ENCODE results near the gene NEGR1.

The NEGR1 gene

DNA sequence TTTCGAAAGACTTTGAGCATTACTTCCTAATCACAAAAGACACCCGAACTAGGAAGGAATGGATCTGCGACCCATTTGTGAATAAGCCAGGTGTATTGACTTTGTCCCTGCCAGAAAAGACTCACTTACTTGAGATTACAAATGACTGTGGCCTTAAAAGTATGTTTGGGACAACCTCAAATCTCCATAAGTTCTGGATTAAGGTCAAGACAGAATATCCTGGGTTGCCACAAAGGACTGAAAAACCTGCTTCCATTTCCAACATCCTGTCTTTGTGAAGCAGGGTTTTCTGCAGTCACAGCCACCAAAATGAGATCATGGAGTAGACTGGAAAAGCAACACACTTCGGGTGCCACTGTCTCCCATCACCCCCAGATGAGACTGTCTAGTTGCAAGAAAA, 664.1 kb downstream of the NEGR1 start:
- DNase-seq, result no peak

- no peak for DNase-seq
Measured at GRCh38 chr1:71610476-71610875, 671.9 kb downstream of the NEGR1 start.

GRCh38 chr1:71603044-71603776, 679.1 kb downstream of the NEGR1 start:
- DNase-seq, result no peak

DNA sequence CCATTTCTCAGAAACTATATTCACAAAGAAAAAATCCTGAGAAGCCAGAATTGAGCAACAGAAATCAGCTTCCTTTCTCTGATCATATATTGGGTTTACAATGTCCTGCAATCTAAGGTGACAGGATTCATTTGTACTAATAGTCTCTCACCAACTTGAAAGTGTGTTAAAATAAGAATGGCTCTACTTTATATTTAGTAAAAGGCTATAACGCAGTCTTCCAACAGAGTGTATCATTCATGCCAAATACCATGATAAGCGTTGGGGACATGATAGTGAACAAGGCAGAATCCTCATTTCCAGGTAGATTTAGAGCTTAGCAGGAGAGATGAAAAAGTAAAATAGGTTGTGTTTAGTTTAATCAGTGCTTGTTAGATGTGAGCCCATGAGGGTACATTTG, 682.3 kb downstream of the NEGR1 start:
- DNase-seq, result no peak

GRCh38 chr1:71599306-71599705, 683.0 kb downstream of the NEGR1 start:
- DNase-seq, result no peak

DNA sequence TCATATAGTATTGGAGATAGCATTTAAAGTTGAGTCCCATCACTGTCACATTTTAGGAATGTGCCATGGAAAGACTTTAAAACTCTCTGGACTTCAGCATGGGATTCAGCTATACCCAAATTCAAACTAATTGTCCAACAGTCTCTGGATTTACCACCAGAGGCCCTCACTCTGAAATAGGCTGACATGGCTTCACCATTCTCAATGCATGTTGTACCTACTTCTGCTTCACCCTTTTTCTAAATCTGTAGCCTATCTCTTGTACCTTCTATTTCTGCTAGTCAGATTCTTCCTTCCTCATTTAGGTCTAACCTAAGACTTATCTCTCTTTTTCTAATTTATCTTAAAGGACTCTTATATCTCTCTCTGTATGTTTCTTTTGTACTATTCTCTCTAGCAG, 688.8 kb downstream of the NEGR1 start:
- DNase-seq, result no peak

GRCh38 chr1:71592646-71593274, 689.6 kb downstream of the NEGR1 start:
- no peak for DNase-seq

DNA sequence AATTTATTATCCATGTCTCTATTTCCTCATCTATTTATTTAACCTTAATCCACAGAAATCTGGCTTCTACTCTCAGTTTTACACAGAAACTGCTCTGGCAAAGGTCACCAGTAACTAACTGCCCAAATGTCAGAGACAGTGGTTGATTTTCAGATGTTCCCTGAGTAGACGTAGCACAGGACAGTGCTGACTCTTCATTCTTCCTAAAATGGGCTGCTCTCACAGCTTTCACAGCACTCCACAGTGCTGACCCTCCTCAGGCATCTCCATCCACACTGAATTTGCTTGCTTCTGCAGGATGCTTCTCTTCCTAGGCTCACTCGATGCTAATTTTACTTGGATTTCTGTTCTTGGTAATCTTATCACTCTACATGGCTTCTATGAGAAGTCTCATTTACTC, 693.3 kb downstream of the NEGR1 start:
- no peak for DNase-seq

DNA sequence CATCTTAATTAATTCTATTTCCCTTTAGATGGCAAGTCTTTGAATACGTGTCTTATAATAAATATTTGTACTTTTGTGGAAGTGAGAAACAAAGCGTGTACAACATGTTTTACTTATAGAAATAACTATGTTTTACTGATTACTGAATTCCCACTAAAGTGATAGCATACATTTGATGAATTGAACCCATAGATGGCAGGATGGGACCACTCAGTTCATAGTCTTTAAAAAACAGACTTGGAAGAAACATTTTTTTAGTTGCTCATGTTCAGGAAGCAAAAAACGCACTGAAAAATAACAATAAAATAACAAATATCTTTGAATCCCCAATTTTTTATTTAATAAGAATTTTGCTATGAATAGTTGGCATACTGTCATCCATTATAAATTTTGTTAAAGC, 694.4 kb downstream of the NEGR1 start:
- DNase-seq, result peak; percentile 67

DNA sequence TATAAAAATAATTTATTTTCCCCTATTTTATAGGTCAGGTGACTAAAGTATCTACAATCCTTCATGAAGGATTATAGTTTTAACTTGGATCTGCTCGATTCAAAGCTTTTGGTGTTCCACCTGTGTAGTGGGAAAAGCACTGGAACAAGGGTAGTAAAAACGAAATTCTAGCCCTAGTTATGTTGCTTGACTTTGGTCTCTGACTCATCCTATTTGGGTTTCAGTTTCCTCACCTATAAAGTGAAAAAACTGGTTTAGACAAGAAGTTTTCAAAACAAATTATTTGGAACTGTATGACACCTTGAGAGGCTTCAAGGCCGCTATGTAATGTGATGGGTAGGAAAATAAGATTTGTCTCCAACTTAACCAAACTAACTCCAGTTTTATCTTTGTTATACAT, 696.3 kb downstream of the NEGR1 start:
- DNase-seq, result no peak

DNA sequence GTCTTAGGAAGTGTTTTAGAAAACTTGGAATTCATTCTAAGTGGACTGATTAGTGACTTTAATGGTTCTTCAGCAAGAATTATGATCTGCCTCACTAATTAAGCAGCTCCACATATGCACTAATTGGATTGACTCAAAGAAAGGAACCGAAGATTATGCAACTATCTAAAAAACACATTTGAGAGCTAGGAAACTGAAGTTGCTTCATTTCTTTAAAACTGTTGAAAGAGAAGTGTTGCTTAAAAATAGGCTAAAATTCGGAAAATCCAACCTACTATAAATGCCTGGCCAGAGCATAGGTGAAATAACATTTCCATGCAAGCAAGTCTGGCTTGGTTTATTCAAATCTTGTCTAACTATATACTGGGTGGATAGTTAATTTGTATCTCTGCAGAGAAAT, 698.6 kb downstream of the NEGR1 start:
- DNase-seq, result no peak

DNA sequence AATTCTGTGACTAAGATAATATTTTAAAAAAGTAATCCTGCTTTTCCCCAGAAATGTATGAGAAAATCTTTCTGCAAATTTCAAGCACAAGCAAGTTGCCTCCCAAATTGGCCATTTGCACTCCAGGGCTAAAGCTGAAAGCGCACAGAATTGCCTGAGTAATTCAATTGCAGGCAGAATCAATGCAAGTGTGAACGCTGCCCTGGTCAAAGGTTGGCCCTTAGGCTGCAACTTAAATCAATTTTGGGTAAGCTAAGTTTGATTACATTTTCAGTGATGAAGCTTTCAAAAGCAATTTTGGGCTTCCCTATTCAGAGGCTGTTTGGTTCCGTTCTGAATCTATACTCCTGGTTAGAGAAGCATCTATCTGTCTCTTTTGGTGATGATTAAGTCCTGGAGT, 699.7 kb downstream of the NEGR1 start:
- no peak for DNase-seq

DNA sequence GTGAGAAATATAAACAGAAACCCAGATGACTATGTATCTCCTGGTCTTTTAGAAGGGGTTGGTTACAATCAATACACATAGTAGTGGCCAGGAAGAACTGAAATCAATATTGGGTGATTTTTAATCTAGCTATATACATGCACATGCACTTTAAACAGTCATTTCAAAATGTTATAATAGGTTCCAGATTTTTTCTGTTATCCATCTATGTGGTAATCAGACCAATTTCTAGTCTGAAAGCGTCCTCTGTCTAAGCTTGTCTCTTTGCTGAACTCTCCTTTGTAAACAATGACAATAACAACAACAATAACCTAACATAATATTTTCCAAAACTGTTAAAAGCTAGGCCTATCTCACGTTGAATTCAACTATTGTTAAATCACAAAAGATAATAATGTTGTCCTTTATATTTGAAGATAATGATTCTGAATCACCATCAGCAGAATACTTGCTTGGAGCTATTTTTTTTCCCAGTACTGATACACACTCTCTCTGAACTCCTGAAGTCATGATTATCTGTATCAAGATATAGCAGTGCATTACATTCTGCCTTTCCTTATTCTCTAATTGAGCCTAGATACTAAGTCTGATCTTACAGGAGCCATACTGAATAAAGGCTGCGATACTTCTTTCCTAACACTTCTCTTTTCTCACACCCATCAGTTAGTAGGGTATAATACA, 704.7 kb downstream of the NEGR1 start:
- no peak for DNase-seq

GRCh38 chr1:71572038-71572437, 710.3 kb downstream of the NEGR1 start:
- DNase-seq, result no peak

GRCh38 chr1:71566413-71566812, 715.9 kb downstream of the NEGR1 start:
- no peak for DNase-seq

DNA sequence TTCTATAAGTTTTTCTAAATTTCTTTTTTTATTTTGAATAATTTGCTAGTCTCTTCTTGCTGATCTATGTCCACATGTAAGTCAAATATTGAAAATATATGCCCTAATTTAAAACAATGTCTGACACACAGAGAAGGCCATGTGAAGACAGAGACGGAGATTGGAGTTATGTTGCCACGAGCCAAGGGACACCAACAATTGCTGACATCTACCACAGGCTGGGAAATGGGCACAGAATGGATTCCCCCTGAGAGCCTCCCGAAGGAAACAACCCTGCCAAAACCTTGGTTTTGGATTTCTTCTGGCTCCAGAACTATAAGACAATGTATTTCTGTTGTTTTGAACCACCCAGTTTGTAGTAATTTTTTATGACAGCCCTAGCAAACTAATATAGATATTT, 716.5 kb downstream of the NEGR1 start:
- no peak for DNase-seq

- DNase-seq, result no peak
Measured at GRCh38 chr1:71565262-71565661, 717.1 kb downstream of the NEGR1 start.

DNA sequence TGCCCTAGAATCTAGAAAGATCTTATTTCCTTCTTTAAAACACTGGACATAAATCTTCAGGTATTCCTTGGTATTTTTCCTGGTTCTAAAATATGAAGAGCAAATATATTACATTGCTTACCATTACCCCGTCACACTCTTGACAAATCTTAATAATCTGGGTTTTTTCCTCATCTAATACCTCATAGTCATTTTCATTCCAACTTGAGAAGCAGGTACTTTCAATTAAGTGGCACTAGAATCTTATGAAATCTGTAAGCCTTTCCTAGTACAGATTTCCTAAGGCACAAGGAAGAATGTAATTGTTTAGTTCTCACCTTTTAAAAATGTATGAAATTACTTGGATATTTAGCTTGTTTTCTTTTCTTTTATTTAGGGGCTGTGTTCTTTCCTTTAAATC, 720.0 kb downstream of the NEGR1 start:
- no peak for DNase-seq

DNA sequence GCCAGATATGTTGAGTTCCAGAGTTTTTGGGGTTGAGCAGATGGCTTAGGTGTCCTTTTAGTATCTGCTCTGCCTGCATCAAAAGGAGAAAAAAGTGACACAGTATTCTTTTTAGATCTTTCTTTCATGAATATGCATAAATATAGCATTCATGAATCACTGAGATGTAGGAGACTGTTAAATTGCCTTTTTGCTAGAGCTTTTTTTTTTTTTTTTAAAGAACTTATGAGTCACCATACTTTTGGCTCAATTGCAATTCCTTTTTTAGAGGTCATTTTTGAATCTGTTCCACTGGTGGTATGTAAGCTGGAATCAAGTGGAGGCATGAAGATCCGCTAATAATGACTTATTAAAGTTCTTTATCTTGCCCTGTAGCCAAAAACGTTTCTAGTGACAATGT, 720.6 kb downstream of the NEGR1 start:
- DNase-seq, result no peak

GRCh38 chr1:71561206-71561605, 721.1 kb downstream of the NEGR1 start:
- no peak for DNase-seq

GRCh38 chr1:71559880-71560279, 722.5 kb downstream of the NEGR1 start:
- no peak for DNase-seq

GRCh38 chr1:71557138-71557537, 725.2 kb downstream of the NEGR1 start:
- no peak for DNase-seq

DNA sequence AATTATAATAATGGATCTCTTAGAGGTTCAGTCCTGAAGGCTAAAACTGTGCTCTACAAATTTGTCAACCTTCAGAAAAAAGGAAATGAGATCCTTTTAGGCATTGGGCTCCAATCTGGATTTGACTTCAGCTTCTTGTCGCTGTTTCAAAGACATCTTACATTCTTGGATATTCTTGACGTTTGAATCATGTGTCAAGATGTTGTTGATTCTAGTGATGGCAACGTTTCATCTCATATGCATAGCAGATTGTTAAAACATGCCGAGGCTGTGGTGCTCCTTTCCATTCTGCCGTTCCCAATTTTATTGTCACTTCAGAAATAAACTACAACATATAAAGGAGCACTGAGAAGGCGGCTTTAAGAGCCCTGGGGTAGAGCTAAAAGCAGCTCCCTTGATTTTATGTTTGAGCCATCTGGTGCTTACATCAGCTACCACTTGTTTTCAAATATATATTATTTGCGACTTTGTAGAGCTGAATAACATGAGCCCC, 733.9 kb downstream of the NEGR1 start:
- no peak for DNase-seq

DNA sequence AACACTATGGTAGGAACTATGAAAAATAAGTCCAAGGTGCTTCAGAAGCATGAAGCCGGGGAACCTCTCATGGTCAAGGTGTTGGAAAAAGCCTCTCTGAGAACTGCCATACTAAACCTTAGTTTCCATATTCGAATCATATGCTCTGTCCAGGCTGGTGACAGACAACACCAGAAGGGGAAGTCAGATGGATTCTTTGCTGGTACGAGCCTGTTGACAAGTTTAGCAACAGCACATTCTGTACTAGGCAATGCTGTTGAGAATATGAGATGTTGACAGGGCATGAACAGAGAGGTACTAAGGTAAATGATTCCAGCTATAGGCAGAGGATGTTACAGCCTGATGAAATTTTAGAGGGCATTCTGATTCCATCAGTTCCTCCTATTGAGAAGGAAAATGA, 740.2 kb downstream of the NEGR1 start:
- no peak for DNase-seq
